GM18498 (cell line): ENCODE measurements around the gene ITSN1.
"Not testable (repeated sequence)": the region's sequence is repeated elsewhere in the genome, so short reads cannot be mapped to it uniquely, and the experiment has no call there.

ENCODE experiments used
- ATAC-seq: cut with Tn5 transposase; IDR thresholded peaks from one replicate; pipeline ENCODE4 v1.9.1; 2021; ENCODE audit warnings: mild to moderate bottlenecking, moderate library complexity; ENCODE audit not compliant: unreplicated experiment

Gene ITSN1

DNA sequence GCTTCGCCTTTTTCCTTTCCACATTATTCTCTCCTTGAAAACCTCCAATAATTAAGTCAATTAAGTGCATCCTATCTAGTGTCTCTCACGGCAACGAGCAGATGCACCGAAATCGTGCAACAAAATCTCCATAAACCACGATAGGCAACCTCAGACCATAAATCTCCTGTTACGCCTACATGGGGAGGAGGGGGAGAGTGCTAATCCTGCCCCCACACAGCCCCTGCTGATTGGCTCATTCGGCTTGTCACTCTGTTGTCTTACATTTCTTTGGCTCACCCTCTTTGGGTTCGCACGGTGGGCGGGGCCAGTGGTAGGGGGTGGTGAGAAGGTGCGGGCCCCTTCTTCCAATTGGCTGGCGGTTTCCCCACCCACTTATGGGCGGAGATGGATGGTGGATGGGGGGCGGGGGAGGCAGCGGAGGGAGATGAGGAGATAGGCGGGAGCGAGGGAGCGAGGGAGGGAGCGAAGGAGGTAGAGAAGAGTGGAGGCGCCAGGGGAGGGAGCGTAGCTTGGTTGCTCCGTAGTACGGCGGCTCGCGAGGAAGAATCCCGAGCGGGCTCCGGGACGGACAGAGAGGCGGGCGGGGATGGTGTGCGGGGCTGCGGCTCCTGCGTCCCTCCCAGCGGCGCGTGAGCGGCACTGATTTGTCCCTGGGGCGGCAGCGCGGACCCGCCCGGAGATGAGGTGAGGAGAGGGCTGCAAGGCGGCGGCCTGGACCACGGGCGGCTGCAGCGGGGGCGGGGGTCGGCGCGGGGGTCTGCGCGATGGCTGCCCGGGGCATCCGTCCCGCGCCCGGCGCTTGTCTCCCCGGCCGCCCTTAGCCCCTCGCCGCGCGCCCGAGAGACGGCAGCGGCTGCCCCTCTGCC is at the start of gene ITSN1:
ITSN1 (plus strand) TSS at position 475 of the 869 bp plus-strand sequence. CDS start 76,328 bp downstream, outside the sequence.
- ATAC-seq = peak; percentile 84

GRCh38 chr21:33598051-33598450 is 44.2 kb upstream of the ITSN1 start:
- no peak for ATAC-seq

DNA sequence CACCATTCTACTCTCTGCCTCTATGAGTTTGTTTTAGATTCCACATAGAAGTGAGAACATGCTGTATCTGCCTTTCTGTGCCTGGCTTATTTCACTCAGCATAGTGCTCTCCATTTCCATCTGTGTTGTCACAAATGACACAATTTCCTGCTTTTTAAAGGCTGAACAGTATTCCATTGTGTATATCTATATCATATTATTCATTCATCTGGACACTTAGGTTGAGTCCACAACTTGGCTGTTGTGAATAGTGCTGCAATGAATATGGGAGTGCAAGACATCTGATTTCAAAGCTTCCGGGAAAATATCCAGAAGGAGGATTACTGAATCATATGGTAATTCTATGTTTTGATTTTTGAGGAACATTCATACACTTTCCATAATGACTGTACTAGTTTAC is 33.7 kb upstream of the ITSN1 start:
- no peak for ATAC-seq

- no peak for ATAC-seq
These were observed 31.1 kb upstream of the ITSN1 start for GRCh38 chr21:33611006-33611744.

GRCh38 chr21:33617565-33617964 is 24.7 kb upstream of the ITSN1 start:
- not testable (repeated sequence) for ATAC-seq

DNA sequence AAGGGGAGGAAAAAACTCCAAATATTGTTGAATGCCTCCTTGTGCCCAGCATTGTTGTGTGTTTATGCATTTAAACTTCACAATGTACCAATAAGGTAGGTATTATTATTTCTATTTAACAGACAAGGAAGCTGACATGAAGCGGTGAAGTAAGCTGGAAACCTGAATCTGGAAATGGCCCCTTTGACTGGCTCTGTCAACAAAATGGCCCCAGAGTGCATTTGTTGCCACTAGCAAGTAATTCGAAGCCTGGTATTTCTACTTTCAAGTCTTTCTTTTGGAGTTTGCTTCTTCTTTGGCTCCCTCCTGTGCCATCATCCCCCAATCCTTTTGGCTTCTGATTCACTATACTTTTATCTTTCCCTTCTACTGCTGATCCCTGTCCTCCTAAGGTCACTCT is 23.9 kb upstream of the ITSN1 start:
- ATAC-seq = no peak

GRCh38 chr21:33619726-33620125 is 22.6 kb upstream of the ITSN1 start:
- no peak for ATAC-seq

DNA sequence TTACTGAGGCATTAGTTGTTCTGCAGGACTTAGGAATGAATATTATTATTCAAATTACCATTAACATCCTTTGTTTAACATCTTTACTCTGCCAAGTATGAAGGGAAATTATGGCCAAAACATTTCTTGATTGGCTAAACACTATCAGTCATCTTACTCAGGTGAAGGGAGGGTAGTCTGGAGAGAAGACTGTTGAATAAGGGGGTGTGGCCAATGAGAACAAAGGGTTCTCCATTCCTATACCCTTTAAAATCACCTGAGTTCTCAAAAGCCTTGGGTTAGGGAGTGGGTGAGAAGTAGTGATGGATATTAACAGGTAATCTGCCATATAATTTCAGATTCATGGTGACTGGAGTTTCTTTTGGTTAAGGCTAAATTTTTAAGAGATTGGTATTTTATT is 20.0 kb upstream of the ITSN1 start:
- no peak for ATAC-seq

DNA sequence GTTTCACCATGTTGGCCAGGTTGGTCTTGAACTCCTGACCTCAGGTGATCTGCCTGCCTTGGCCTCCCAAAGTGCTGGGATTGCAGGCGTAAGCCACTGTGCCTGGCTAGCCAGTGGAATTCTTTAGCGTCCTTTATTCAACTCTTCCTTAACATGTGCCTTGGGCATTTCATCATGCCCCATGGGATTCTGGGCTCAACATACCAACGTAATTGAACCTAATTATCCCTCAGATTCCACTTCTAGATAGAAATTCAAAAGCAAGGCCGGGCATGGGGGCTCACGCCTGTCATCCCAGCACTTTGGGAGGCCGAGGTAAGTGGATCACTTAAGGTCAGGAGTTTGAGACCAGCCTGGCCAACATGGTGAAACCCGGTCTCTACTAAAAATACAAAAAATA is 16.1 kb upstream of the ITSN1 start:
- ATAC-seq = not testable (repeated sequence)

GRCh38 chr21:33634254-33634653 is 8.0 kb upstream of the ITSN1 start:
- ATAC-seq = no peak

DNA sequence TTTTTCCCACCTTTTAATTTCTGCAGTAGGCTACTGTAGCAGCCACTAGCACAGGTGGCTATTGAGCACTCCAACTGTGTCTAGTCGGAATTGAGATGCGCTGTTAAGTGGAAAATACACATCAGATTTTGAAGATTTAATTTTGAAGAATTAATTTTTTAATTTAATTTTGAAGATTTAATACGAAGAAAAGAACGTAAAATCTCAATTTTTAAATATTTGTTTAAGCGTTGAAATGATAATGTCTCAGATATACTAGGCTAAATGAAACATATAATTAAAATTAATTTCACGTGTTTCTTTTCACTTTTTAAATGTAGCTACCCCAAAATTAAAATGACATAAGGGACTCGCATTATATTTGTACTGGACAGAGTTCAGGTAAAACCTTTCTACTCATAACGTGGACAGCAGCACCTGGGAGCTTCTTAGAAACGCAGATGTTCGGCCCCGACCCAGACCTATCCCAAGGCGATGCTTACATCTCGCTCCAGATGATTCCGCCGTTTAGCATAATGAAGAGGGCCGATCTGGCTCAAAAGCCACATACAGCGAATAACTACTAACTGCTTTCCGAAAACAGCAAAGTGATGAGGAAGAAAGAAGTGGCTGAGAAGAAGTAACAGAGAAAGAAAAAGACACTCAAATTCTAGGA is 1.5 kb upstream of the ITSN1 start:
- no peak for ATAC-seq

GRCh38 chr21:33641352-33642026 is 812 bp upstream of the ITSN1 start, which contains the start of gene CRYZL1:
Gene CRYZL1 (minus strand): TSS chr21:33641741. CDS start chr21:33631551, 10,190 bp downstream.
- ATAC-seq = peak; percentile 86

DNA sequence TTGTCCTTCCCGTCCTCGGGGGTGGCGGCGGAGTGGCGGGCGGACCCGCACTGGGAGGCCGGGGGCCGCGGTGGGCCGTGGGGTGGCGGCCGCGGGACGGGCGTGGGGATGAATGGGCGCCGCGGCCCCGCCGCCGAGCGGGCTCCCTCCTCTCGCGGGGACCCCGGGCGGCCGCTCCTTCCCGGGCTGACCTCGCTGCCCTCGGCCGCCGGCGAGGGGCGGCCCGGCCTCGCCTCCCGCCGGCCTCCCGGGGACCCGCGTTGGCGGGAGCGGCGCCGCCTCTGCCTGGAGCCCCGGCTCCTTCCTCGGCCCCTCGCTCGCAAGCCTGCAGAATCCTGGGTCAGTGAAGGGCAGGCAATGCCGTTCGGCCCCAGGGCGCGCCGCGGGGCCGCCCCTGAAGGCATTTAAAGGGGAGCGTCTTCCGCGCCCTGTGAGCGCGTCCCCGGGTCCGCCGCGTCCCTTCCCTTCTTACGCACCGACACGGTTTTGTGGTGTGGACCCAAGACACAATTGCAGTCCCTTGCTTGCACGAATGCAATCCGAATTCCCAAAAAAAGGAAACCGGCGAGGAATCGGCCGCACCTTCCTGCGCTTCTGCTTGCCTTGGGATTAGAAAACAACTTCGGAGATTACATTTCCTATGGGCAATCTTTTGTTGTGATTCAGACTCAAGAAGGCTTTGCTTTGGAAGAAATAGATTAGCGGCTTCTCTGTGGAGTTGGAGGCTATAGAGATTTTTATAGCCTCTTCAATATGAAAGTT is 776 bp downstream of the ITSN1 start:
- ATAC-seq = no peak

- no peak for ATAC-seq
These were observed 1.5 kb downstream of the ITSN1 start for GRCh38 chr21:33643658-33644311.

DNA sequence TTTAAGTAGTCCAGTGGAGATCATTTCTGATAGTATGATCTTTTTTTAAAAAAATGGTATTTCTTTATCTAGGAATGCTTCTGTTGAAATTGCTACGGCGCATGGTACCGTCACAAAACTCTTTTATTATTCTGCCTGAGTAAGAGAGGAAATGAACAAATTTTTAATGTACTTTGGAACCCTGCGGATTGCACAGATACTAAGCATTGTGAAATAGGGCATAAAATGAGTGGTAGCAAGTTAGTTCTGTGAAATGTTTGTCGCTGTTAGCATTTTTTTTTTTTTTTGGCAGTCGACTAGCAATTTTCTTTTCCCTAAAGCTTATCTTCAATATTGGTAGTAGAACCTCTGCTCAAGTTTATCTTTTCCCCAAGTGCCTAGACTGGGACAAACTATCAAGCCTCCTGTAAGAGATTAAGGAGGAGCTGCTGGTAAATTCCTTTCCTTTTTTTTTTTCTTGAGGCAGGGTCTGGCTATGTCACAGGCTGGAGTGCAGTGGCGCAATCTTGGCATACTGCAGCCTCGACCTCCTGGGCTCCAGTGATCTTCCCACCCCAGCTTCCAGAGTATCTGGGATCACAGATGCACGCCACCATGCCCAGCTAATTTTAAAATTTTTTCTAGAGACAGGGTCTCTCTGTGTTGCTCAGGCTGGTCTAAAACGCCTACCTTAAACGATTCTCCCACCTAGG is 2.2 kb downstream of the ITSN1 start:
- ATAC-seq = no peak

DNA sequence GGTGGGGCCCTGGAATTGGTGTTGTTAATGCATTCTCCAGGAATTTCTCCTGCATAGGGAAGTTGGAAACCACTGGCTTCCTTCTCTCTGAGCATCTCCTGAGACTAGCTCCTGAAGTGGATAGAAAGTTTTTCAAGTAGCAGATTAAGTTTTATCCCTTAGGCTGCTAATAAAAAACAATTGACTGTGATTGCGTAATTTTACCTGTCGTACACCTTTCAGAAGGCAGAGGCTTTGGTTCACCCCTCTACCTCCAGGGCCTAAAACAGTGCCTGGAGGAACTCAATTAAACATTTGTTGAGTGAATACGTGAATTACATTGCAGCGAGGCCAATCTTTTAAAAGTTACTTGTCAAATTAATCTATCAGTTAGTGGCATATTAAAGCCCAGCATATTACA is 3.4 kb downstream of the ITSN1 start:
- no peak for ATAC-seq

- no peak for ATAC-seq
These were observed 5.3 kb downstream of the ITSN1 start for GRCh38 chr21:33647587-33647986.

DNA sequence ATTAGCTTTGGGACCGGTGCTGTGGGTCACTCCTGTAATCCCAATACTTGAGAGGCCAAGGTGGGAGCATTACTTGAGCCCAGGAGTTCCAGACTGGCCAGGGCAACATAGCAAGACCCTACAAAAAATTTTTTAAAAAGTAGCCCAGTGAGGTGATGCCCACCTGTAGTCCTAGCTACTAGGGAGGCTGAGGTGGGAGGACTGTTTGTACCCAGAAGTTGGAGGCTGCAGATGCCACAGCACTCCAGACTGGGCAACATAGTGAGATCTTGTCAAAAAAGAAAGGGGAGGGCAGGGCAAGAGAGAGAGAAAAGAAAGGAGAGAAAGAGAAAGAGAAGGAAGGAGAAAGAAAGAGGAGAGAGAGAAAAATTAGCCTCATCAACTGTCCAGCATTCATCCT is 6.3 kb downstream of the ITSN1 start:
- ATAC-seq = no peak

DNA sequence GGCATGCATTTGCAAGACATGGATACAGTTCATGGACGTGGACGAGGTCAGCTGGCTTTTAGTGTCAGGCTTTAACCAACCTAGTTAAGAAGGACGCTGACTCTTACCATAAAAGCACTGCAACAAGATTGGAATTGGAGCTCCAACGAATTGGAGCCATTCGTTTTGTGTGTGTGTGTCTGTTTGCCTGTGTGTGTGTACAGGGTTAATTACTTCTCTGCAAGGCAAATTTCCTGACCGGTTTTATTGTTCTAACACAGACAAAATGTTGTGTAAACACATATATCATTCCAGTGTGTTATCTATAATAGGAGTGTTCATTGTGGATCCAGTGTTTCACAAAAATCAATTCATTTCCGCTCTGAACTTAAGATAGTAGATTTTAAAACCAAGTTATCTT is 7.9 kb downstream of the ITSN1 start:
- ATAC-seq = no peak
